Fibroblast of mammary gland (primary cell): ENCODE results near the gene JMJD1C.
A peak's percentile ranks its signal among the peaks of the same experiment; 100 is the strongest.

Source experiments
- DNase-seq: peaks from one replicate; pipeline ENCODE4 v3.0.0-alpha.2; 2010; ENCODE audit warnings: low read depth
- H3K4me3 ChIP-seq: 2 replicates; pipeline ENCODE4 v1.5.1; 2011; ENCODE audit warnings: low read depth, mild to moderate bottlenecking, low read length, moderate library complexity; ENCODE audit not compliant: control insufficient read depth
- CTCF ChIP-seq: conservative IDR thresholded peaks from 2 replicates; pipeline ENCODE4 v1.5.1; 2011; ENCODE audit warnings: low read depth, low read length, inconsistent platforms; ENCODE audit not compliant: control insufficient read depth, insufficient read depth

The JMJD1C gene

GRCh38 chr10:63369711-63370110 is 96.1 kb downstream of the JMJD1C start:
- no peak for DNase-seq
- no peak overlapping the region for H3K4me3 ChIP-seq
- TF ChIP-seq CTCF, result no peak

DNA sequence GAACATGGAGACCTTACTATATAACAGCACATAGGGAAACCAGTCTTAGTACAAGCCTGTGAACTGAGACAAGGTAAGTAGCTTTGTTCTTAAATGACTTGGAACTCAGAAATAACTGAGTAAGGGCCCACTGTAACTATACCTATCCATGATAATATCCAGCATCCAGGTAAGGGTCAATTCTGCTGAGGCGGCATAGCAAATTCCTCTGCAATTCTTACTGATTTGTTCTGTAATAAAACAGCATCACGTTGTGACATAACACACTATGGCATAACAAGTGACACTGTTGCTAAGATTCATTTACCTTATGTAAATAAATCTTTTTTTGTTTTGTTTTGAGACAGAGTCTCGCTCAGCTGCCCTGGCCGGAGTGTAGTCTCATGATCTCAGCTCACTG is 97.4 kb downstream of the JMJD1C start:
- DNase-seq, result no peak
- no peak for TF ChIP-seq CTCF
- no peak overlapping the region for H3K4me3 ChIP-seq

GRCh38 chr10:63366933-63367332 is 98.8 kb downstream of the JMJD1C start:
- DNase-seq, result no peak
- H3K4me3 ChIP-seq, result no peak overlapping the region
- TF ChIP-seq CTCF, result no peak

DNA sequence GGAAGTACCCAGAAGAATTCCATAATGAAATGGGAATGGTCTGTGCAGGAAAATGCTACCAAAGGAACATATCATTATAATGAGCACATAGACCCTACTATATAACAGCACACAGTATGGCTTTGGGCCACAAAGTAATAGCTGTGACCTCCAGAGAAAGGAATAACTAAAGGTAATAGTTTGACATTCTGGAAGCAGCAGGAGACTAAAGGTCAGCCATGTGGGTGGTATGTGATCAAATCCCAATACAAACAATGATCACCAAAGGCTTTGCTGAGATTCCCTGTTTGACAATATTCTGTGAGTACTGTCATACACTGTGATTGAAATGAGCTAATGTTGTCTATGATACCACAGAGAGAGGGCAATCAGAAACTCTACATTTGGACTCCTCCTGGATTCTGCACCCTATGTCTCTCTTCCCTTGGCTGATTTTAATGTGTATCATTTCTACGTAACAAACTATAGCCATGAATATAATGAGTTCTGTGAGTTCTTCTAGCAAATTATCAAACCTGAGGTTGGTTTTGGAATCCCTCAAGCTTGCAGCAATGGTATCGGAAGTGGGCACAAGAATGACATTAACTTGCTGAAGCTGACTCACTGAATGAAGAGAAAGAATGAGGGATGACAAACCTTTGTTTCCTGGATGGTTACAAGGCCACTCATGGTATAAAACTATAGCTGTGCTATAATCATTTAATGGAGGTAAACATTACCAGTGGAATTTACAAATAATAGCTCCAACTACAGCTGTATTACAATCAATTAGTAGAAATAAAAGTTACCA is 99.6 kb downstream of the JMJD1C start:
- TF ChIP-seq CTCF, result no peak
- DNase-seq, result peak; percentile 23
- no peak overlapping the region for H3K4me3 ChIP-seq

DNA sequence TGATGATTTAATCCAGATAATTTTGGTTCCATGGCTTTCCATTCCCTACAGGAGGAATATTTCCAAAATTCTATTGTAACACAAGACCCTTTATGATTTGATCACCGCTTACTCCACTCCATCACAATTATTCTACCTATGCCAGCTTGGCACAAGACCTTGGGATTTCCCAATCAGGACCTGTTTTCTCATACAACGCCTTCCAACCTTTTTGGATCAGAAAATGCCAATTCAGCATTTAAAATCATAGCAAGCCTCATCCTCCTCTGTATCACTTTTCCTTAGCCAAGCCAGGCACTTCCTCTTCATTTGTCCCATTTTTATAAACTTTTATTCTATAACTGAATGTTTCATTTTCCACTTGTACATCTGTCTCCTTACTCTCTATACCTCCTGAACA is 100.9 kb downstream of the JMJD1C start:
- no peak overlapping the region for H3K4me3 ChIP-seq
- no peak for DNase-seq

DNA sequence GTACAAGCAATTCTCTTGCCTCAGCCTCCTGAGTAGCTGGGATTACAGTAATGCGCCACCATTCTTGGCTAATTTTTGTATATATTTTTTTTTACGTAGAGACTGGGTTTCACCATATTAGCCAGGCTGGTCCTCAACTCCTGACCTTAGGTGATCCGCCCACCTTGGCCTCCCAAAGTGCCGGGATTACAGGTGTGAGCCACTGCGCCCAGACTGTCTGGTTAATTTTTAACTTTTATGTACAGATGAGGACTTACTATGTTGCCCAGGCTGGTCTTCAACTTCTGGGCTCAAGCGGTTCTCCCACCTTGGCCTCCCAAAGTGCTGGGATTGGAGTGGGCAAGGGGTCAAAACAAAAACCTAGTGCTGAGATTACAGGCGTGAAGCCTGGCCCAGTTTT is 101.8 kb downstream of the JMJD1C start:
- no peak for DNase-seq
- H3K4me3 ChIP-seq, result no peak overlapping the region
- no peak for TF ChIP-seq CTCF

More for the DNA sequence above, 100.9 kb downstream of the JMJD1C start:
- no peak for TF ChIP-seq CTCF
